Astrocyte (in vitro differentiated cells and primary cell): ENCODE measurements around the gene B3GALT4. TPM values are rescaled to one million over a fixed set of nuclear protein-coding genes. Genes with fewer than 3 reads are reported as not detected.

ENCODE experiments used
- DNase-seq: peaks from one replicate; pipeline ENCODE4 v3.0.0-alpha.2; 2010; ENCODE audit warnings: low read depth
- FAIRE-seq: peaks from 2 replicates; lab custom pipeline; 2011; peaks lifted over from hg19 to GRCh38; lab: Jason Lieb, UNC
- H2AFZ ChIP-seq: 2 replicates; pipeline ENCODE4 v1.6.0; 2012; ENCODE audit warnings: low read depth, low read length, inconsistent platforms
- H3K27ac ChIP-seq: 2 replicates; pipeline ENCODE4 v1.5.1; 2011; ENCODE audit warnings: low read depth, low read length, inconsistent platforms
- H3K27me3 ChIP-seq: 2 replicates; pipeline ENCODE4 v1.6.0; 2011; ENCODE audit warnings: low read length, inconsistent platforms; ENCODE audit not compliant: insufficient read depth
- H3K36me3 ChIP-seq: 2 replicates; pipeline ENCODE4 v1.5.1; 2011; ENCODE audit warnings: low read length, inconsistent platforms; ENCODE audit not compliant: insufficient read depth
- H3K4me1 ChIP-seq: 2 replicates; pipeline ENCODE4 v1.5.1; 2011; ENCODE audit warnings: low read length, inconsistent platforms; ENCODE audit not compliant: insufficient read depth
- H3K4me2 ChIP-seq: 2 replicates; pipeline ENCODE4 v1.6.0; 2012; ENCODE audit warnings: low read length, inconsistent platforms
- H3K4me3 ChIP-seq: 2 replicates; pipeline ENCODE4 v1.5.1; 2011; ENCODE audit warnings: low read depth, mild to moderate bottlenecking, low read length, inconsistent platforms; ENCODE audit not compliant: insufficient read depth
- H3K79me2 ChIP-seq: 2 replicates; pipeline ENCODE4 v1.6.0; 2012; ENCODE audit warnings: mild to moderate bottlenecking, low read length, inconsistent platforms; ENCODE audit not compliant: insufficient read depth
- H3K9ac ChIP-seq: 2 replicates; pipeline ENCODE4 v1.6.0; 2012; ENCODE audit warnings: mild to moderate bottlenecking, low read length, inconsistent platforms
- H3K9me3 ChIP-seq: 2 replicates; pipeline ENCODE4 v1.5.1; 2012; ENCODE audit warnings: low read depth, mild to moderate bottlenecking, low read length, inconsistent platforms; ENCODE audit not compliant: insufficient read depth
- H4K20me1 ChIP-seq: 2 replicates; pipeline ENCODE4 v1.6.0; 2012; ENCODE audit warnings: low read length, inconsistent platforms; ENCODE audit not compliant: insufficient read depth
- H3K27ac Mint-ChIP-seq: one replicate; pipeline ENCODE4 v1.8.0; 2021; ENCODE audit warnings: mild to moderate bottlenecking, mixed read lengths; ENCODE audit not compliant: unreplicated experiment
- H3K27me3 Mint-ChIP-seq: one replicate; pipeline ENCODE4 v1.8.0; 2021; ENCODE audit warnings: low read depth, mixed read lengths; ENCODE audit not compliant: unreplicated experiment
- H3K36me3 Mint-ChIP-seq: one replicate; pipeline ENCODE4 v1.8.0; 2021; ENCODE audit warnings: low read depth, mixed read lengths; ENCODE audit not compliant: unreplicated experiment
- H3K4me1 Mint-ChIP-seq: one replicate; pipeline ENCODE4 v1.8.0; 2021; ENCODE audit warnings: low read depth, mixed read lengths; ENCODE audit not compliant: unreplicated experiment
- H3K4me3 Mint-ChIP-seq: one replicate; pipeline ENCODE4 v1.8.0; 2021; ENCODE audit warnings: mild to moderate bottlenecking, moderate library complexity, mixed read lengths; ENCODE audit not compliant: unreplicated experiment
- H3K9me3 Mint-ChIP-seq: one replicate; pipeline ENCODE4 v1.8.0; 2021; ENCODE audit warnings: mild to moderate bottlenecking, mixed read lengths; ENCODE audit not compliant: unreplicated experiment
- EZH2 ChIP-seq: IDR thresholded peaks from 2 replicates; pipeline ENCODE4 v1.6.1; 2012; ENCODE audit warnings: mild to moderate bottlenecking, low read length, inconsistent platforms; ENCODE audit not compliant: insufficient read depth
- total RNA-seq: library from RNA; stranded (reverse); gene quantifications from 2 replicates; pipeline ENCODE4 v1.2.1, GENCODE V29; 2021
- TF ChIP-seq, protein P1 (sequence below): IDR thresholded peaks from 2 replicates; pipeline ENCODE4 v1.5.1; 2011; ENCODE audit warnings: low read depth, mild to moderate bottlenecking, inconsistent platforms, low read length, moderate library complexity; ENCODE audit not compliant: insufficient read depth

Gene B3GALT4
- total RNA-seq, 1 donor from 2014 or later: 1.5 TPM

DNA sequence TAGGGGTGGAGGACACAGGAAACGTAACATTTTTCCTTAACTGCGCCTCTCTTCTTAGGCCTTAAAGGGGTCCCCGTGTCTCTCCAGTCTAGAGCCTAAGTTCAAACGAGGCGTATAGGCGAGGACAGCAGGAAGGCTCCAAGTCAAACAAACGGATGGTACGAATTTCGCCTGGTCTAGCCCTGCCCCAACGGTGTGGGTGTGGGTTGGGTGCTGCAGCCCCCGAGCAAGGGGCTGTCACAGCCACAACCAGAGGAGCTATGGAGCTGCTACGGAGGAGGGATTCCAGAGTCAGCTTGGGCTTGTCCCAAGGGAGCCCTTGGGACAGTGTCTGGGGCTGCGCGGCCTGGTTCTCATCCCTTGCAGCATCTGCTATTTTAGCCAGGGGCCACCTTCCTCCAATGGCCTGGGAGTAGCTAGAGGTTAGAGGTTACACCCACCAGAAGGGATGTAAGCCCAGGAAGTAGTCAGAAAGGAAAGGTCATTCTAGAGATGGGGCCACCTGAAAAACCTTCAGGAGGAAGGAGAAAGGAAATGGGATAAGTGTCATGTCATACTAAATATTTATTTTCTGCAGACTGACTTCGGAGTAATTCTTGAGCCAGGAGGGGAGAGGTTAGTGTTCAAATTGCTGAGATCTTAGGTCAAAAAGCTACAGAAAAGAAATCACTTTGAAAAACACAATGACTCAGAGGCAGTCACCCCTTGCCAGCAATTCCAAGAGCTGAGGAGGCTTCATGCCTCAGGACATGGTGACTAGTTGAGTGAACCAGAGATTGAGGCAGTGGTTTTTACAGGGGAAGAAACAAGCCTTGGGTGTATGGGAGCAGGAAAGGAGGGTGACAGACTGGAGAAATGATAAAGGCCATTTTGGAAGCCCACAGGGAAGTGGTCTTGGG, 26.9 kb upstream of the B3GALT4 start:
- H2AFZ ChIP-seq: peak overlapping the region; percentile 83
- TF ChIP-seq, protein P1, sequence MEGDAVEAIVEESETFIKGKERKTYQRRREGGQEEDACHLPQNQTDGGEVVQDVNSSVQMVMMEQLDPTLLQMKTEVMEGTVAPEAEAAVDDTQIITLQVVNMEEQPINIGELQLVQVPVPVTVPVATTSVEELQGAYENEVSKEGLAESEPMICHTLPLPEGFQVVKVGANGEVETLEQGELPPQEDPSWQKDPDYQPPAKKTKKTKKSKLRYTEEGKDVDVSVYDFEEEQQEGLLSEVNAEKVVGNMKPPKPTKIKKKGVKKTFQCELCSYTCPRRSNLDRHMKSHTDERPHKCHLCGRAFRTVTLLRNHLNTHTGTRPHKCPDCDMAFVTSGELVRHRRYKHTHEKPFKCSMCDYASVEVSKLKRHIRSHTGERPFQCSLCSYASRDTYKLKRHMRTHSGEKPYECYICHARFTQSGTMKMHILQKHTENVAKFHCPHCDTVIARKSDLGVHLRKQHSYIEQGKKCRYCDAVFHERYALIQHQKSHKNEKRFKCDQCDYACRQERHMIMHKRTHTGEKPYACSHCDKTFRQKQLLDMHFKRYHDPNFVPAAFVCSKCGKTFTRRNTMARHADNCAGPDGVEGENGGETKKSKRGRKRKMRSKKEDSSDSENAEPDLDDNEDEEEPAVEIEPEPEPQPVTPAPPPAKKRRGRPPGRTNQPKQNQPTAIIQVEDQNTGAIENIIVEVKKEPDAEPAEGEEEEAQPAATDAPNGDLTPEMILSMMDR: no peak
- no peak for TF ChIP-seq EZH2
- peaks cover 3% of the 10 kb centered on the region for H3K27me3 Mint-ChIP-seq

GRCh38 chr6:33250731-33251130, 26.2 kb upstream of the B3GALT4 start:
- Mint-ChIP-seq H3K27ac (peak overlapping the region; percentile 89), H3K27me3 (peaks cover 3% of the 10 kb centered on the region), H3K4me3 (peak overlapping the region; percentile 84), H3K4me1 (peaks cover 26% of the 10 kb centered on the region), H3K9me3 (peaks cover 4% of the 10 kb centered on the region), H3K36me3 (peaks cover 8% of the 10 kb centered on the region)
- H4K20me1 ChIP-seq: peaks cover 3% of the 10 kb centered on the region
- TF ChIP-seq, protein P1: no peak
- TF ChIP-seq EZH2: no peak
- H3K9me3 ChIP-seq: no peaks in the 10 kb centered on the region
- H3K79me2 ChIP-seq: no peaks in the 10 kb centered on the region
- H3K36me3 ChIP-seq: peaks cover 6% of the 10 kb centered on the region
- peak overlapping the region; percentile 36 for H3K9ac ChIP-seq
- DNase-seq (no peak), FAIRE-seq (no peak)
- H2AFZ ChIP-seq: no peak overlapping the region
- H3K27ac ChIP-seq: peak overlapping the region; percentile 59
- no peaks in the 10 kb centered on the region for H3K27me3 ChIP-seq
- H3K4me2 ChIP-seq: peak overlapping the region; percentile 99
- peaks cover 31% of the 10 kb centered on the region for H3K4me1 ChIP-seq
- no peak overlapping the region for H3K4me3 ChIP-seq

More for the DNA sequence above, 26.9 kb upstream of the B3GALT4 start:
- H3K27ac ChIP-seq: peak overlapping the region; percentile 83
- peaks cover 4% of the 10 kb centered on the region for H3K9me3 Mint-ChIP-seq
- H3K9me3 ChIP-seq: no peaks in the 10 kb centered on the region
- H3K36me3 ChIP-seq: peaks cover 6% of the 10 kb centered on the region
- peak overlapping the region; percentile 89 for H3K27ac Mint-ChIP-seq
- peak overlapping the region; percentile 88 for H3K9ac ChIP-seq
- peaks cover 8% of the 10 kb centered on the region for H3K36me3 Mint-ChIP-seq
- peak overlapping the region; percentile 64 for H3K4me3 ChIP-seq
- H3K27me3 ChIP-seq: no peaks in the 10 kb centered on the region
- peak overlapping the region; percentile 84 for H3K4me3 Mint-ChIP-seq
- DNase-seq (peak; percentile 76), FAIRE-seq (peak; percentile 34)
- peaks cover 3% of the 10 kb centered on the region for H4K20me1 ChIP-seq
- H3K4me1 ChIP-seq: peaks cover 31% of the 10 kb centered on the region
- H3K4me1 Mint-ChIP-seq: peaks cover 26% of the 10 kb centered on the region
- H3K79me2 ChIP-seq: no peaks in the 10 kb centered on the region
- peak overlapping the region; percentile 99 for H3K4me2 ChIP-seq
